Astrocyte (in vitro differentiated cells and primary cell): Measurements from ENCODE around the gene CMYA5. TPM values are rescaled to one million over a fixed set of nuclear protein-coding genes. Genes with fewer than 3 reads are reported as not detected.
A peak's percentile ranks its signal among the peaks of the same experiment; 100 is the strongest.

Experiments used
- DNase-seq: peaks from one replicate; pipeline ENCODE4 v3.0.0-alpha.2; 2010; ENCODE audit warnings: low read depth
- FAIRE-seq: peaks from 2 replicates; lab custom pipeline; 2011; peaks lifted over from hg19 to GRCh38; lab: Jason Lieb, UNC
- H2AFZ ChIP-seq: 2 replicates; pipeline ENCODE4 v1.6.0; 2012; ENCODE audit warnings: low read depth, low read length, inconsistent platforms
- H3K27ac ChIP-seq: 2 replicates; pipeline ENCODE4 v1.5.1; 2011; ENCODE audit warnings: low read depth, low read length, inconsistent platforms
- H3K27me3 ChIP-seq: 2 replicates; pipeline ENCODE4 v1.6.0; 2011; ENCODE audit warnings: low read length, inconsistent platforms; ENCODE audit not compliant: insufficient read depth
- H3K36me3 ChIP-seq: 2 replicates; pipeline ENCODE4 v1.5.1; 2011; ENCODE audit warnings: low read length, inconsistent platforms; ENCODE audit not compliant: insufficient read depth
- H3K4me1 ChIP-seq: 2 replicates; pipeline ENCODE4 v1.5.1; 2011; ENCODE audit warnings: low read length, inconsistent platforms; ENCODE audit not compliant: insufficient read depth
- H3K4me2 ChIP-seq: 2 replicates; pipeline ENCODE4 v1.6.0; 2012; ENCODE audit warnings: low read length, inconsistent platforms
- H3K4me3 ChIP-seq: 2 replicates; pipeline ENCODE4 v1.5.1; 2011; ENCODE audit warnings: low read depth, mild to moderate bottlenecking, low read length, inconsistent platforms; ENCODE audit not compliant: insufficient read depth
- H3K79me2 ChIP-seq: 2 replicates; pipeline ENCODE4 v1.6.0; 2012; ENCODE audit warnings: mild to moderate bottlenecking, low read length, inconsistent platforms; ENCODE audit not compliant: insufficient read depth
- H3K9ac ChIP-seq: 2 replicates; pipeline ENCODE4 v1.6.0; 2012; ENCODE audit warnings: mild to moderate bottlenecking, low read length, inconsistent platforms
- H3K9me3 ChIP-seq: 2 replicates; pipeline ENCODE4 v1.5.1; 2012; ENCODE audit warnings: low read depth, mild to moderate bottlenecking, low read length, inconsistent platforms; ENCODE audit not compliant: insufficient read depth
- H4K20me1 ChIP-seq: 2 replicates; pipeline ENCODE4 v1.6.0; 2012; ENCODE audit warnings: low read length, inconsistent platforms; ENCODE audit not compliant: insufficient read depth
- H3K27ac Mint-ChIP-seq: one replicate; pipeline ENCODE4 v1.8.0; 2021; ENCODE audit warnings: mild to moderate bottlenecking, mixed read lengths; ENCODE audit not compliant: unreplicated experiment
- H3K27me3 Mint-ChIP-seq: one replicate; pipeline ENCODE4 v1.8.0; 2021; ENCODE audit warnings: low read depth, mixed read lengths; ENCODE audit not compliant: unreplicated experiment
- H3K36me3 Mint-ChIP-seq: one replicate; pipeline ENCODE4 v1.8.0; 2021; ENCODE audit warnings: low read depth, mixed read lengths; ENCODE audit not compliant: unreplicated experiment
- H3K4me1 Mint-ChIP-seq: one replicate; pipeline ENCODE4 v1.8.0; 2021; ENCODE audit warnings: low read depth, mixed read lengths; ENCODE audit not compliant: unreplicated experiment
- H3K4me3 Mint-ChIP-seq: one replicate; pipeline ENCODE4 v1.8.0; 2021; ENCODE audit warnings: mild to moderate bottlenecking, moderate library complexity, mixed read lengths; ENCODE audit not compliant: unreplicated experiment
- H3K9me3 Mint-ChIP-seq: one replicate; pipeline ENCODE4 v1.8.0; 2021; ENCODE audit warnings: mild to moderate bottlenecking, mixed read lengths; ENCODE audit not compliant: unreplicated experiment
- EZH2 ChIP-seq: IDR thresholded peaks from 2 replicates; pipeline ENCODE4 v1.6.1; 2012; ENCODE audit warnings: mild to moderate bottlenecking, low read length, inconsistent platforms; ENCODE audit not compliant: insufficient read depth
- total RNA-seq: library from RNA; stranded (reverse); gene quantifications from 2 replicates; pipeline ENCODE4 v1.2.1, GENCODE V29; 2021
- TF ChIP-seq, protein P1 (sequence below): IDR thresholded peaks from 2 replicates; pipeline ENCODE4 v1.5.1; 2011; ENCODE audit warnings: low read depth, mild to moderate bottlenecking, inconsistent platforms, low read length, moderate library complexity; ENCODE audit not compliant: insufficient read depth

CMYA5 gene
- total RNA-seq, 1 donor from 2014 or later, result 1.2 TPM

DNA sequence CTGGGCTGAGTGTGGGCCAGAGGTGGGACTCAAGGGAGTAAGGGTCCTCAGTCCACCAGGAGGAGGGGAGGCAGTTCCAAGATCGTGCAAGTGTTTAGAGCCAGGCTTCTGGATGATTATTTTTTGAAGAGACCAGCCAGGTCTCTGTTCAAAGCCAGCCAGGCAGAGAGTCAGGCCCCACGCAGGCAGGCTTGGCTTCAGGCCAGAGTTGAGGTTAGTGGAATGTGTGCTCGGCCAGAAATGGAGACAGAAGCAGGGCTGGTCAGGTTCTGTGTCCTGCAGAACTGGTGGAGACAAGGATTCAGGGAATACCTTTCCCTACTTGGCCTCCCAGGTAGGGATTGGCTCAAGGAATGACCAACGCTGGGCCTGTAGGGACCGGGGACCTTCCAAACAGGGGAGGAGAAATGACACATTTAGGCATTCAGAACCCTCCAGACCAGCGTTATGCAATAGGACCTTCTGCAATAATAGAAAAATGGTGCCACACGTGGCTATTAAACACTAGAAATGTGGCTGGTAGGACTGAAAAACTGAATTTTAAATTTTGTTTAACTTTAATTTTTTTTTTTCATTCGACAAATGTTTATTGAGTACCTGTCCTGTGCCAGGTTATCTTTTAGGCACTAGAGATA lies 106.2 kb downstream of the CMYA5 start:
- Mint-ChIP-seq H3K27me3 (peaks cover 7% of the 10 kb centered on the region), H3K27ac (no peak overlapping the region), H3K9me3 (peaks cover 2% of the 10 kb centered on the region), H3K36me3 (no peaks in the 10 kb centered on the region), H3K4me3 (no peak overlapping the region), H3K4me1 (peaks cover 10% of the 10 kb centered on the region)
- H3K4me2 ChIP-seq, result no peak overlapping the region
- DNase-seq (peak; percentile 26), FAIRE-seq (no peak)
- no peak overlapping the region for H2AFZ ChIP-seq
- no peaks in the 10 kb centered on the region for H3K36me3 ChIP-seq
- peaks cover 2% of the 10 kb centered on the region for H3K9me3 ChIP-seq
- no peak overlapping the region for H3K27ac ChIP-seq
- no peaks in the 10 kb centered on the region for H3K4me1 ChIP-seq
- no peaks in the 10 kb centered on the region for H3K79me2 ChIP-seq
- H3K27me3 ChIP-seq, result no peaks in the 10 kb centered on the region
- no peaks in the 10 kb centered on the region for H4K20me1 ChIP-seq
- no peak overlapping the region for H3K9ac ChIP-seq
- H3K4me3 ChIP-seq, result no peak overlapping the region
- TF ChIP-seq, protein P1, sequence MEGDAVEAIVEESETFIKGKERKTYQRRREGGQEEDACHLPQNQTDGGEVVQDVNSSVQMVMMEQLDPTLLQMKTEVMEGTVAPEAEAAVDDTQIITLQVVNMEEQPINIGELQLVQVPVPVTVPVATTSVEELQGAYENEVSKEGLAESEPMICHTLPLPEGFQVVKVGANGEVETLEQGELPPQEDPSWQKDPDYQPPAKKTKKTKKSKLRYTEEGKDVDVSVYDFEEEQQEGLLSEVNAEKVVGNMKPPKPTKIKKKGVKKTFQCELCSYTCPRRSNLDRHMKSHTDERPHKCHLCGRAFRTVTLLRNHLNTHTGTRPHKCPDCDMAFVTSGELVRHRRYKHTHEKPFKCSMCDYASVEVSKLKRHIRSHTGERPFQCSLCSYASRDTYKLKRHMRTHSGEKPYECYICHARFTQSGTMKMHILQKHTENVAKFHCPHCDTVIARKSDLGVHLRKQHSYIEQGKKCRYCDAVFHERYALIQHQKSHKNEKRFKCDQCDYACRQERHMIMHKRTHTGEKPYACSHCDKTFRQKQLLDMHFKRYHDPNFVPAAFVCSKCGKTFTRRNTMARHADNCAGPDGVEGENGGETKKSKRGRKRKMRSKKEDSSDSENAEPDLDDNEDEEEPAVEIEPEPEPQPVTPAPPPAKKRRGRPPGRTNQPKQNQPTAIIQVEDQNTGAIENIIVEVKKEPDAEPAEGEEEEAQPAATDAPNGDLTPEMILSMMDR, result no peak
- TF ChIP-seq EZH2, result no peak

DNA sequence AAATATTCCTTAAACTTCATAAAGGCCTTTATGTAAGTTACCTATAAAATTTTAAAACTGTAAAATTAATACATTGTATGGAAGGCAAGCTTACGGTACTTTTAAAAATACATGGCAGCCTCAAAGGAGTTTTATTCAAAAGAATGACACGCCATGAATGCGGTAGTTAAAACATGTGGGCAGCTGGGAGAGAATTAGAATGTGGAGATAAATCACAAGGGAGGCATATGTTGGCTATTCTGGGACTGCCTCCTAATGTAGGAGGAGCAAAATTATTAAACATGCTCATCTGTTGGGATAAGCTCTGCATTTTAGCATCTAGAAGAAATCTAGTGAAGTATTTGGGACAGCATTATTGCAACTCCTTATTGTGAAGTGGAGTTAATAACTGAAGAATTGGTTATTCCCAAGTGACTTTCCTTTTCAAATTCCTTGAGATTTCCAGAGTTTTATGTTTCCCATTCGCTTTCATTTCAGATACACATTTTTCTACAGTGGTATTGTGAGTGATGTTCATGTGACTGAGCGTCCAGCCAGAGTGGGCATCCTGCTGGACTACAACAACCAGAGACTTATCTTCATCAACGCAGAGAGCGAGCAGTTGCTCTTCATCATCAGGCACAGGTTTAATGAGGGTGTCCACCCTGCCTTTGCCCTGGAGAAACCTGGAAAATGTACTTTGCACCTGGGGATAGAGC lies 109.4 kb downstream of the CMYA5 start:
- DNase-seq (no peak), FAIRE-seq (no peak)
- H3K27me3 ChIP-seq, result no peaks in the 10 kb centered on the region
- H3K36me3 ChIP-seq, result no peaks in the 10 kb centered on the region
- TF ChIP-seq, protein P1, result no peak
- TF ChIP-seq EZH2, result no peak
- no peak overlapping the region for H3K4me3 ChIP-seq
- H3K4me1 Mint-ChIP-seq, result no peaks in the 10 kb centered on the region
- H3K27ac Mint-ChIP-seq, result no peak overlapping the region
- H3K27me3 Mint-ChIP-seq, result peaks cover 5% of the 10 kb centered on the region
- H3K4me2 ChIP-seq, result no peak overlapping the region
- no peaks in the 10 kb centered on the region for H3K36me3 Mint-ChIP-seq
- no peaks in the 10 kb centered on the region for H3K79me2 ChIP-seq
- H3K9me3 ChIP-seq, result peaks cover 2% of the 10 kb centered on the region
- H4K20me1 ChIP-seq, result no peaks in the 10 kb centered on the region
- H3K9ac ChIP-seq, result no peak overlapping the region
- no peak overlapping the region for H2AFZ ChIP-seq
- H3K9me3 Mint-ChIP-seq, result peaks cover 2% of the 10 kb centered on the region
- H3K4me1 ChIP-seq, result no peaks in the 10 kb centered on the region
- H3K27ac ChIP-seq, result no peak overlapping the region
- H3K4me3 Mint-ChIP-seq, result no peak overlapping the region
